ENCODE measurements around the gene COL17A1. TPM values are rescaled to one million over a fixed set of nuclear protein-coding genes. Genes with fewer than 3 reads are reported as not detected.

COL17A1 gene
- total and polyA plus RNA-seq, 8 donors: 0.18 to 1.5 (median 0.70) TPM; not detected in 4

DNA sequence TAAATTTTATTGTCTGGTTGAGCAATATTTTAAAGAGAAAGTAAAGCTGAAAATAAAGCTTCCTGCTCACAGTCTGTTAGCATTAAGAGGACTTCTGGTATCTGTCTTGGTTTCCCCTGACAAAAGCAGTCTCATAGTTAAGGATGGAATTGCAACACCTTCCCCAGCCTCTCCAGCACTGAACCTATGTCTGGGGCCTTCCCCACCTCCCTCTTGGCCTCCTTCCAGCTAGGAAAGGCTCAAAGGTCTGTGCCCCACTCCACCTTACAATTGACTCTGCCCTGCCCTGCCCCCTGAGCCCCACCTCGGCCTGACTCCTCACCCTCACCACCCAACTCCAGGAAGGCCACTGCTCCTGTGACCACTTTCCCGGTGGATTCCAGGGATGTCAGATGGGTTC is 33.2 kb downstream of the COL17A1 start:
- TF ChIP-seq, protein P1, sequence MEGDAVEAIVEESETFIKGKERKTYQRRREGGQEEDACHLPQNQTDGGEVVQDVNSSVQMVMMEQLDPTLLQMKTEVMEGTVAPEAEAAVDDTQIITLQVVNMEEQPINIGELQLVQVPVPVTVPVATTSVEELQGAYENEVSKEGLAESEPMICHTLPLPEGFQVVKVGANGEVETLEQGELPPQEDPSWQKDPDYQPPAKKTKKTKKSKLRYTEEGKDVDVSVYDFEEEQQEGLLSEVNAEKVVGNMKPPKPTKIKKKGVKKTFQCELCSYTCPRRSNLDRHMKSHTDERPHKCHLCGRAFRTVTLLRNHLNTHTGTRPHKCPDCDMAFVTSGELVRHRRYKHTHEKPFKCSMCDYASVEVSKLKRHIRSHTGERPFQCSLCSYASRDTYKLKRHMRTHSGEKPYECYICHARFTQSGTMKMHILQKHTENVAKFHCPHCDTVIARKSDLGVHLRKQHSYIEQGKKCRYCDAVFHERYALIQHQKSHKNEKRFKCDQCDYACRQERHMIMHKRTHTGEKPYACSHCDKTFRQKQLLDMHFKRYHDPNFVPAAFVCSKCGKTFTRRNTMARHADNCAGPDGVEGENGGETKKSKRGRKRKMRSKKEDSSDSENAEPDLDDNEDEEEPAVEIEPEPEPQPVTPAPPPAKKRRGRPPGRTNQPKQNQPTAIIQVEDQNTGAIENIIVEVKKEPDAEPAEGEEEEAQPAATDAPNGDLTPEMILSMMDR (IDR thresholded peaks at IDR 0.05): no peak
- Histone ChIP-seq H3K27me3 (no peaks in the 10 kb centered on the region), H3K4me3 (no peak overlapping the region), H3K27ac (no peak overlapping the region), H3K4me1 (no peaks in the 10 kb centered on the region), H3K9me3 (no peaks in the 10 kb centered on the region), H3K36me3 (no peaks in the 10 kb centered on the region)
- 72% methylated on average over 2 of the region's 2 CpGs for WGBS, 2 donors
- DNase-seq: no peak
- no peak for FAIRE-seq
- intact Hi-C loops (cut with DNase I): no loop called here
- peak in 1 of 4 donors; percentile 48 for ATAC-seq

DNA sequence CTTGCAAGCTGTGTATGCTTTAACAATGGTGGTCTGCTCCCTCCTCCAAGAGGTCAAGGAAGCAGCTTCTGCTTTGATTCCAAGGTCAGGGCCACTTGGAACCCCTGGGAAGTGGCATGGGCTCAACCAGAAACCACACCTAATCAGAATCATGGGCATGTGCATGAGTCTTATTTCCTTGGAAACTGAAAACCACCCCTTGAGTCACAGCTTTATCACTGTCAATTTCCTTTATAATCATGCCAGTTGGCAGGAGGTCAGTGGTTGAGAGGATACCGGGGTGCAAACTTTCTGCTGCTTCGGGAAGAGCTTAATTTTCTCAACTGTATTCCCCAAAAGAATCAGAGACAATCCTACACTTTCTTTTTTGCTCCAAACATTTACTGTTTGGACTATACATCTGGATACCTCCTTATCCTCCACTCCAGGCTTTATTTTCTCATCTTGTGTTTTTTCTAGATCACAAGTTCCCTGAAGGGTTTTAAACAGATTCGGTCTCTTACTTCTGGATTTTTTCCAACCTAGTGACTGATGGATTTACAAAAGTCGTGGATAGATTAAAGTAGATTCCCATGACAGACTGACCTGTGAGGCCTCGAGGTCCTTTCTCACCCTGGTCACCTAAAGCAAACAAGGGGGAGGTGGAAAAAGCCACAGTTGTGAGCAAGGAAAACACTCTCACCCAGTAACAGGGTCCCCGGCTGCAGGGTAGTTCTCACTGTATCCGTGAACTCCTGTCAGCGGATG is 36.0 kb downstream of the COL17A1 start:
- FAIRE-seq: no peak
- WGBS, 2 donors: 42% methylated on average over 8 of the region's 8 CpGs
- Histone ChIP-seq H3K4me3 (no peak overlapping the region), H3K4me1 (no peaks in the 10 kb centered on the region), H3K27me3 (no peaks in the 10 kb centered on the region), H3K36me3 (no peaks in the 10 kb centered on the region), H3K9me3 (no peaks in the 10 kb centered on the region), H3K27ac (no peak overlapping the region)
- DNase-seq: no peak
- intact Hi-C loops (cut with DNase I): loop anchor here in 1 of 3 donors (10.0 kb wide), 1 partner anchor 165 kb away; no protein-coding TSS in a partner anchor
- TF ChIP-seq, protein P1 (IDR thresholded peaks at IDR 0.05): no peak
- peak in 3 of 4 donors; percentile 47 to 62 (median 55) for ATAC-seq

- Histone ChIP-seq H3K4me1 (no peaks in the 10 kb centered on the region), H3K36me3 (no peaks in the 10 kb centered on the region), H3K27ac (no peak overlapping the region), H3K9me3 (no peaks in the 10 kb centered on the region), H3K27me3 (no peaks in the 10 kb centered on the region), H3K4me3 (no peak overlapping the region)
- TF ChIP-seq, protein P1 (IDR thresholded peaks at IDR 0.05): no peak
- DNase-seq (no peak), FAIRE-seq (no peak), ATAC-seq (no peak)
- WGBS, 2 donors: 78 to 85% methylated on average over 6 of the region's 6 CpGs
- intact Hi-C loops (cut with DNase I): loop anchor here in 1 of 3 donors (10.0 kb wide), 1 partner anchor 168 kb away; no protein-coding TSS in a partner anchor
Measured at GRCh38 chr10:104046651-104047050, 39.0 kb downstream of the COL17A1 start.

DNA sequence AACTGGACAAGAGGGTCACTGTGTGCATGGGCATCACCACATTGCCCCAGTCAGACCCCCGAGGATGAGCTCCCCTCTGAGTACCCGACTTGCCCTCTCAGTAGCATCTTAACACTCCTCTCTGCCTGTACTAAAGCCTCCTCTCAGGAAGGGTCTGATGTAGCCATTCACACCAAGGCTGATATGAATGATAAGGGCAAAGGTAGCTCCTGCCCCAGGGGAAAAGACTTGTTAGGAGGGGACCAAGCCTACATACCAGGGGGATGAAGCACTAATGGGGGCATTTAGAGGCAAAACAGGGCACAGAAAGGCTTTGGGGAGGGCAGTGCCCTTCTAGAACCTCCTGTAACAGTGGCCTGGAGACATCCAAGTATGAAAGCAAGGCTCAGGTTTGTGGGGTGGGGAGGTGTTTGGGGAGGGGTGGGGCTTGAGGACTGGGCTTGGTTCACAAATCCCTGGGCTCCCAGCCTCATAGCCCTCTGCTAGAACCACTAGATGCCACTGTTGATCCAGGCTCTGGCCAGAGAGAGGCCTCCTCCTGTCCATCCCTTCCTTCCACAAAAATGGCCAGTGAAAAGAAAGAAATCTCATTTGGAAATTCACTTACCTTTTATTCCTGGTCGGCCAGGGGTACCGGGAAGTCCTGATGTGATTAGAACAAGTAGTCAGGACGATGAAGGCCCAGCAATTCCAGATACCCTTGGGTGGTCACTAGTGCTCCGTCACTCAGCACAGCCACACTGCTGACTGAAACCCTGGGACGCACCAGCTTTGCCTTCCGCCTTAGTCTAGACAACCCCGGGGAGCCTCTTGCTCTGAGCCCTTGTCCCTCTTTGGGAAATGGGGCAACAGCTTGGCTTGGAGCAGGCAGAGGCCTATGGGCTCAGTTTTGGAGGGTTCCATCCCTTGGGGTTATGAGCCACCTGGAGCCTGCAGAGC is 40.3 kb downstream of the COL17A1 start:
- TF ChIP-seq, protein P1 (IDR thresholded peaks at IDR 0.05): peak in 3 of 4 donors; percentile 15 to 29 (median 22)
- no peak for FAIRE-seq
- Histone ChIP-seq H3K36me3 (no peaks in the 10 kb centered on the region), H3K27me3 (no peaks in the 10 kb centered on the region), H3K9me3 (no peaks in the 10 kb centered on the region), H3K4me3 (no peak overlapping the region), H3K27ac (no peak overlapping the region), H3K4me1 (no peaks in the 10 kb centered on the region)
- 71 to 74% methylated on average over 9 of the region's 9 CpGs for WGBS, 2 donors
- peak in 1 of 6 donors; percentile 35 for DNase-seq
- intact Hi-C loops (cut with DNase I): loop anchor here in 1 of 3 donors (10.0 kb wide), 1 partner anchor 169 kb away; no protein-coding TSS in a partner anchor
- ATAC-seq: peak; percentile 60 to 92 (median 84)

All from pancreas (tissue), 10 donors.